IPS-11a (cell line): Measurements from ENCODE around the gene CEP128.
"Not testable (repeated sequence)": the region's sequence is repeated elsewhere in the genome, so short reads cannot be mapped to it uniquely, and the experiment has no call there.

Source experiments
- H3K4me3 ChIP-seq: one replicate; pipeline ENCODE4 v1.5.1; 2013; ENCODE audit warnings: low read depth, low read length, control low read depth

CEP128 gene

DNA sequence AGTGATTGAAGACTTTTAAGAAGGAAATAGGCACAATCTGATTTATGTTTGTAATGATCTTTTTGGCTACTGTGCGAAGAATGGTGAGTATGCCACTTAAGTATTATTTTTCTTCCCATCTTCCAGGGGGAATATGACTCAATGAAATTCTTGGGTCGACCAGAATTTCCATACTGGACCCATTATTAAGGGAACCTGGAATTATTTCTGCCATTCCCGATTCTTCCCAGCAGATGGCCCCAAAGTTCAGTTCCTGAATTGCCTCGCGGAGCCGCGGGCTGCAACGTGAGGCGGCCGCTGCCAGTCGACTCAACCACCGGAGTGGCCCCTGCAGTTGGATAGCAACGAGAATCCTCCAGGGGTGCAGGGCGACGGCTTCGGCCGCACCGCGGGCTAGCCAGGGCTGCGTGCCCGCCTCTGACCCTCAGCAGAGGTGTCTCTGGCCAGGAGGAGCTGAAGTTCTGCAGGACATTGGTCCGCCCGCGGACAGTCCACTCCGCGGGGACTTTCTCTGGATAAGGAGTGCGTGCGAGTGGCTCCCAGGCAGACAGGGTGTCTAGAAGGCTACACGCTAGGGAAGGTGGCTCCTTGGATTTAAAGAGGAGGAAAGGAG, 13.3 kb upstream of the CEP128 start:
- peak overlapping the region; percentile 51 for H3K4me3 ChIP-seq

GRCh38 chr14:80953211-80953610, 11.7 kb upstream of the CEP128 start:
- H3K4me3 ChIP-seq = not testable (repeated sequence)

- no peak overlapping the region for H3K4me3 ChIP-seq
Observed at GRCh38 chr14:80951491-80951890, 10.0 kb upstream of the CEP128 start.

DNA sequence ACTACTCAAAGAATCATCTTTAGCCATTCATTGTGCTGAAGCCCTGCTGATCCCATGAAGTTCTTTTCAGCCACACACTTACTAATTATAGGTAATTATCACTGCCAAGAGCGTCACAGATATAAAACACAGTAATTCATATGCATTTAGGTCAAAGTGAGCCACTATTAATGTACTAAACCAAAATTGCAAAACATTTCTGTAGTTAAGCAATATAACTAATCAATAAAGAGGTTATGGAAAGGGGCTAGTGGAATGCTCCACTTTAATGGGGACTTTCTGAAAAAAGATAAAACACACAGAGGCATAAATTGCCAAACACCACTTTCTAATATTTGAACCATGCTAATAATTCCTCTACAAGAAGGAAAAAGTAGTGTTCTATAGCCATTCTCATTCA, 6.8 kb upstream of the CEP128 start:
- H3K4me3 ChIP-seq = no peak overlapping the region

GRCh38 chr14:80946797-80947196, 5.3 kb upstream of the CEP128 start:
- H3K4me3 ChIP-seq = no peak overlapping the region

DNA sequence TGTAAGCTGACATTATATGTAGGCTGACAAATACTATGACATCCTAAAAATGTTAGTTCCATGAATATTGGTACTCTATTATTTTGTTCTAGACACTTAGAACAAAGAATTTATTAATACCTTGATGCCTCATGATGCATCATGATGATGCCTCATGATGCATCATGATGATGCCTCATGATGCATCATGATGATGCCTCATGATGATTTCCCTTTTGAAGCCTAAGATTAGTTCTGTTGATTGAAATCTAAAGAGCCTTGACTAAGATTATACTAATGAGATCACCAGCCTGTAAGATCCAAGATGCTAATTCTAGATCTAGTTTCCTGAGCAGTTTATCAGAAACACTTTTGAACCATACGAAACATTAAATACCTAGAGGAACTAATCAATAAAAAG, 4.6 kb upstream of the CEP128 start:
- no peak overlapping the region for H3K4me3 ChIP-seq

GRCh38 chr14:80944861-80945617, 3.5 kb upstream of the CEP128 start:
- no peak overlapping the region for H3K4me3 ChIP-seq

GRCh38 chr14:80942191-80942600, 658 bp upstream of the CEP128 start:
- H3K4me3 ChIP-seq = peak overlapping the region; percentile 94

DNA sequence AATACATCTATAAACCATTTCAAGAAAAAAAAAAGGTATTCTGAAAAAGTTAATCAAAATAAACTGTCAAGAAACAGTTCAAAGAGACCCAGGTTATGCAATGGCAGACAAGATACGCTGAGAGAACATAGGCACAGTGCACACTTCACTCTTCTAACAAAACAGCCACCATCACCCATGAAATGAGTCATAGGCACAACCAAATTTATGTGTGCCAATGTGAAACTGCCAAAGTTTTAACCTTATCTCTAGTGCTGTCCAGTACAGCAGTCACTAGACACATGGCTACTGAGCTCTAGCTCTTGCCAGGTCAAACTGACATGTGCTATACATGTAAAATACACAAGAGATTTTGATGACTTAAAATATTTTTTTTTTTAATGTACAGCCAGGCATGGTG, 1.4 kb downstream of the CEP128 start:
- no peak overlapping the region for H3K4me3 ChIP-seq

- no peak overlapping the region for H3K4me3 ChIP-seq
Observed at GRCh38 chr14:80933686-80934085, 7.9 kb downstream of the CEP128 start.

- H3K4me3 ChIP-seq = no peak overlapping the region
Observed at GRCh38 chr14:80933282-80933681, 8.3 kb downstream of the CEP128 start.

DNA sequence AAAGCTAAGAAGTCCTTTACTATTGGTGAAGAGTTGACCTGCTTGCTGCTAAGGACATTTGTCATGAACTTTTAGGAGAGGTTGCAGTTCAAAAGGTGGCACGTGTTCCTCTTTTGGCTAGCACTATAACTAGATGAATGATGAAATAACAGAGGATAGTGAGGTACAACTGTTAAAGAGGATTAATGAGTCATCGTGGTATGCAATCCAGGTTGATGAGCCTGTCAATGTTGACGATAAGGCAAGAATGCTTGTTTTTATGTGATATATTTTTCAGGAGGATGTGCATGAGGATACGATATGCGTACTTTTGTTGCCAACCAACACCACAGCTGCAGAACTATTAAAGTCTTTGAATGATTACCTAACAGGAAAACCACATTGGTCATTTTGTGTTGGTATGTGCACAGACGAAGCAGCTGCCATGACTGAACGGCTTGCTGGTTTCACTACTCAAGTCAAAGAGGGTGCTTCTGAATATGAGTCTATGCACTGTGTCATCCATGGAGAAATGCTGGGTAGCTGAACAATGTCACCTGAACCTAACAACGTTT, 10.6 kb downstream of the CEP128 start:
- no peak overlapping the region for H3K4me3 ChIP-seq

- no peak overlapping the region for H3K4me3 ChIP-seq
Observed at GRCh38 chr14:80930095-80930494, 11.4 kb downstream of the CEP128 start.

DNA sequence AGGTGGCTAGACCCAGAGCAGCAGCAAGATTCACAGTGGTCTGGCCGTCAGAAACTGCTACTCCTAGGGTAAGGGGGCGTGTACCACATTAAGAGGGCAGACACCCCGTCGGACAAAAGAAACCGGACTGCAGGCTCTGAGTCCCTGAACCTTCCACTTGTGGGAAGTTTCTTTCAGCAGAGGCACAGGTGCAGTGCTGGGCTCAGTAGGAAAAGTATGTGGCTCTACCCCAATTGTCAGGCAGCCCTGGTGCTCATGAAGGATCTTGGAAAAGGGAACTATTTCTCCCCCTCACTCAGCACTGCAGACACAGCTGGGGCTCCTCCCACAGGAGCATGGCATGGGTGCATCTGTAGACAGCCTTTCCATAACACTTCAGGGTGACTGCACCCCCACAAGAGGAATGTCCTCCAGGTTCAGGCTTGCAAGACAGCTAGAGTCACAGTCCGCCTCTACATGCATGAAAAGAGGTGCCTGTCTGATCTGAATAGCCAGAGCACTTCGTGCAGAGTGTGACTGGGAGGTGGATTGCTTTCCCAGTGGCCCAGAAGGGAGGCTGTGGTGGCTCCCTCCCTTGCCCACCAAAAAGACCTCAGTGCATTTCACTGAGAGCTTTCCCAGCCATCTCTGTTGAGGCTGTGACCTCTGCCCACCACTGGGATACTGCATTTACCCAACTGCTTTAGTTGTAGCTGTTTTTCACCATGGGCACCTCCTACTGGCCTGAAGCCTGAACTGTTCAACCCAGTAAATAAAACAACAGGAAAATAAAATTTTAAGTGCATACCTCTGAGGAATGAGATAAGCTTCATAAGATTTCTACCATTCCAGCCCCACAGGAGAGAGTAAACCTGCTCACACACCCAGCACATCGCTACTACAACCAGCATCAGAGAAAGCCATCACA, 14.2 kb downstream of the CEP128 start:
- H3K4me3 ChIP-seq = no peak overlapping the region

GRCh38 chr14:80926397-80927082, 15.0 kb downstream of the CEP128 start:
- H3K4me3 ChIP-seq = no peak overlapping the region

GRCh38 chr14:80924365-80925103, 17.0 kb downstream of the CEP128 start:
- no peak overlapping the region for H3K4me3 ChIP-seq

GRCh38 chr14:80923368-80923767, 18.2 kb downstream of the CEP128 start:
- H3K4me3 ChIP-seq = no peak overlapping the region

DNA sequence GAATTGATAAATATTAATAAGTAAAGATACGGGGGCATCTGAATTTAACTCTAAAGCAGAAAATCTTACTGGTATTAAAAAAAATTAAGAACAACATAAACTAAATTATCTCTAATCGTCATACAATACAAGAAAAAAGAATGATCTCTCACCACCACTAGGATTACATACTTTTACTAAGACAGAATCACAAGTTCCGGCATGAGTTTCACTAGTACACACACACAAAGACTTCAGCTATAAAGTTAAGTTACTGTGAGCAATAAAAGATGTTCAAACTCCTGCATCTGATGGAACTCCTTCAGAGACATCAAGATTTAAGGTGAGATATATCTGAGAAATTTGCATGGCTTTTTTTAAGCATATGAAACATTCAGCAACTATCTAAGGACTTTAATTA, 21.9 kb downstream of the CEP128 start:
- no peak overlapping the region for H3K4me3 ChIP-seq

GRCh38 chr14:80912013-80912412, 29.5 kb downstream of the CEP128 start:
- not testable (repeated sequence) for H3K4me3 ChIP-seq

DNA sequence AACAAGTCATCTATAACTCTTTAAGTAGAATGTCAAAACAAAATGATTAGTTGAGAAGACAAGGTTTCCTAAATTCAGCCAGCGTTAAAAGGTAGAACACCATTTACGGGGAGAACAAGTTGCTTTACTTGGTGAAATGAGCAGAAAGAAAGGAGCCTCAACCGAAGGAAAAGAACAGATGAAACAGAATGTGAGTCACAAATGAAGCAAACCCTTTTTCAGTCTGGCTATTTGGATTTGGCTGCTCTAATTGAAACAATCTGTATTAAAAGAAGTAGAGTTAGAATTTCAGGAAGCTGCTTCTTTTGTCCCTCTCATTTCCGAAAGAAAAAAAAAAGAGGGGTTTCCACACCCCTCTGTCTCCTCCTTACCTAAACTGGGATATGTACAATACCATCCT, 34.6 kb downstream of the CEP128 start:
- no peak overlapping the region for H3K4me3 ChIP-seq
